ENCODE measurements around the gene ZNRF3. TPM values are rescaled to one million over a fixed set of nuclear protein-coding genes. Genes with fewer than 3 reads are reported as not detected.
A peak's percentile ranks its signal among the peaks of the same experiment; 100 is the strongest.

Gene ZNRF3
- total RNA-seq, 1 donor from 2014 or later: 5.8 TPM

- DNase-seq (ENCODE audit: low read depth) (peak; percentile 80), FAIRE-seq (peak; percentile 79)
- no peaks in the 10 kb centered on the region for H3K27me3 ChIP-seq (ENCODE audit: insufficient read depth, low read length)
- peaks cover 38% of the 10 kb centered on the region for H3K4me1 ChIP-seq (ENCODE audit: insufficient read depth, low read length)
- peak overlapping the region; percentile 76 for H3K4me2 ChIP-seq (ENCODE audit: low read length)
- no peaks in the 10 kb centered on the region for H4K20me1 ChIP-seq (ENCODE audit: insufficient read depth, low read length)
- no peaks in the 10 kb centered on the region for H3K36me3 ChIP-seq (ENCODE audit: insufficient read depth, low read length)
- Mint-ChIP-seq H3K27me3 (ENCODE audit: low read depth, unreplicated experiment) (no peaks in the 10 kb centered on the region), H3K36me3 (ENCODE audit: low read depth, unreplicated experiment) (no peaks in the 10 kb centered on the region), H3K4me1 (ENCODE audit: low read depth, unreplicated experiment) (peaks cover 28% of the 10 kb centered on the region), H3K9me3 (ENCODE audit: unreplicated experiment) (no peaks in the 10 kb centered on the region), H3K27ac (ENCODE audit: unreplicated experiment) (peak overlapping the region; percentile 29), H3K4me3 (ENCODE audit: unreplicated experiment) (peak overlapping the region; percentile 22)
- H3K79me2 ChIP-seq (ENCODE audit: insufficient read depth, low read length): no peaks in the 10 kb centered on the region
- no peak overlapping the region for H2AFZ ChIP-seq (ENCODE audit: low read depth, low read length)
- H3K4me3 ChIP-seq (ENCODE audit: insufficient read depth, low read depth, low read length): no peak overlapping the region
- H3K9me3 ChIP-seq (ENCODE audit: insufficient read depth, low read depth, low read length): no peaks in the 10 kb centered on the region
- H3K9ac ChIP-seq (ENCODE audit: low read length): peak overlapping the region; percentile 67
- H3K27ac ChIP-seq (ENCODE audit: low read depth, low read length): peak overlapping the region; percentile 78
- TF ChIP-seq EZH2 (IDR thresholded peaks at IDR 0.05; ENCODE audit: insufficient read depth, low read length) (no peak), CTCF (IDR thresholded peaks at IDR 0.05; ENCODE audit: insufficient read depth, low read depth, low read length) (peak; percentile 100)
Measured at GRCh38 chr22:29040385-29041275, 157.3 kb downstream of the ZNRF3 start.

- Histone ChIP-seq H3K36me3 (ENCODE audit: insufficient read depth, low read length) (no peaks in the 10 kb centered on the region), H3K4me2 (ENCODE audit: low read length) (peak overlapping the region; percentile 76), H3K79me2 (ENCODE audit: insufficient read depth, low read length) (no peaks in the 10 kb centered on the region), H2AFZ (ENCODE audit: low read depth, low read length) (no peak overlapping the region), H3K27me3 (ENCODE audit: insufficient read depth, low read length) (no peaks in the 10 kb centered on the region), H3K4me3 (ENCODE audit: insufficient read depth, low read depth, low read length) (no peak overlapping the region), H4K20me1 (ENCODE audit: insufficient read depth, low read length) (no peaks in the 10 kb centered on the region), H3K9me3 (ENCODE audit: insufficient read depth, low read depth, low read length) (no peaks in the 10 kb centered on the region), H3K27ac (ENCODE audit: low read depth, low read length) (peak overlapping the region; percentile 78), H3K4me1 (ENCODE audit: insufficient read depth, low read length) (peaks cover 38% of the 10 kb centered on the region), H3K9ac (ENCODE audit: low read length) (peak overlapping the region; percentile 67)
- Mint-ChIP-seq H3K4me3 (ENCODE audit: unreplicated experiment) (no peak overlapping the region), H3K9me3 (ENCODE audit: unreplicated experiment) (no peaks in the 10 kb centered on the region), H3K4me1 (ENCODE audit: low read depth, unreplicated experiment) (peaks cover 28% of the 10 kb centered on the region), H3K27me3 (ENCODE audit: low read depth, unreplicated experiment) (no peaks in the 10 kb centered on the region), H3K27ac (ENCODE audit: unreplicated experiment) (peak overlapping the region; percentile 29), H3K36me3 (ENCODE audit: low read depth, unreplicated experiment) (no peaks in the 10 kb centered on the region)
- peak; percentile 93 for DNase-seq (ENCODE audit: low read depth)
- no peak for TF ChIP-seq CTCF (IDR thresholded peaks at IDR 0.05; ENCODE audit: insufficient read depth, low read depth, low read length)
- TF ChIP-seq EZH2 (IDR thresholded peaks at IDR 0.05; ENCODE audit: insufficient read depth, low read length): no peak
- FAIRE-seq: no peak
Measured at GRCh38 chr22:29041408-29041807, 158.0 kb downstream of the ZNRF3 start.
